ENCODE results near the gene LTN1. TPM values are rescaled to one million over a fixed set of nuclear protein-coding genes. Genes with fewer than 3 reads are reported as not detected.
"Not testable (repeated sequence)": the region's sequence is repeated elsewhere in the genome, so short reads cannot be mapped to it uniquely, and the experiment has no call there.

LTN1 gene
- total and polyA plus RNA-seq, 4 donors: 17.0 to 59.8 (median 26.8) TPM

DNA sequence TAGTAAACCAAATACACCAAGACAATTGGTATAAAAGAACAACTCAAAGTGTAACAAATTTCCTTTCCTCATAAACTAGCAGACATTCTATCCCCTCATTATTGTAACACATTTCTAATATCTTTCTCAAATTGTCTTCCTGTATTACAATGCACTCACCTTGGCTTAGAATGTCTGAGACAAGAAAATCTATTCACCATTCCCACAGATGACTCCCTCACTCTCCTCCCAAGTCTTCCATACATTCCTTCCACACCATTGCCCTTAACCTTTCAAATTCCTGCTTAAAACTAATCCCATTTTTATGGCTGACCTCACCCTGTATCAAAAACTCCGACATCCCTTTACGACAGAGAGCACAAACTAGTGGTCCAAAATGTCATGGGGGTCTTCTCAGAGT is 56.0 kb downstream of the LTN1 start:
- Histone ChIP-seq H3K36me3 (ENCODE audit: control insufficient read depth, insufficient read depth, low read length) (peaks cover 15% of the 10 kb centered on the region), H3K27ac (ENCODE audit: low read depth, low read length) (no peak overlapping the region), H3K27me3 (ENCODE audit: control insufficient read depth, insufficient read depth, low read length) (no peaks in the 10 kb centered on the region), H3K4me1 (ENCODE audit: control insufficient read depth, insufficient read depth, low read length) (no peaks in the 10 kb centered on the region), H3K4me3 (ENCODE audit: low read depth, low read length) (no peak overlapping the region), H3K9me3 (ENCODE audit: control insufficient read depth, insufficient read depth, low read length) (no peaks in the 10 kb centered on the region)
- no peak for DNase-seq (ENCODE audit: low read depth in 4 of 6, low spot score in 6 of 6)
- no CpG with 5 or more reads among the region's 2 CpGs for WGBS (ENCODE audit: insufficient coverage)

DNA sequence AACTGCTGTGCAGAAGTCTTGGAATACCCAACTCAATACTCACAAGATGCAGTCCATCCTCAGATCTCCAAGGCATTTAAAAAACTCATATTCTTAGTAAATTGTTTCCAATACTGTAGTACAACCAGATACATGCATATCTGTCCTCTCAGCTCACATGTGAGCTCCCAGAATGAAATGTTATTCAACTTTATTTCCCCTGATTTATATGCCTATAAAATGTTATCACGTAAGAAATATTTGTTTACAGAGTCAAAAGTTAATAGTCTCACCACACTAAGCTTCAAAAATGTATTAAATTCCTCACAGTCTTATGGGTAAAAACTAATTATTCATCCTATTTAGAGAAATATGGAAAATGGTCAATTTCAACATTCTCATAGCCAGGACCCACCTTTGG is 56.6 kb downstream of the LTN1 start:
- DNase-seq (ENCODE audit: low read depth in 4 of 6, low spot score in 6 of 6): no peak
- H3K36me3 ChIP-seq (ENCODE audit: control insufficient read depth, insufficient read depth, low read length): peaks cover 15% of the 10 kb centered on the region
- WGBS (ENCODE audit: insufficient coverage): no CpG with 5 or more reads among the region's 1 CpG
- no peak overlapping the region for H3K4me3 ChIP-seq (ENCODE audit: low read depth, low read length)
- H3K27ac ChIP-seq (ENCODE audit: low read depth, low read length): no peak overlapping the region
- H3K4me1 ChIP-seq (ENCODE audit: control insufficient read depth, insufficient read depth, low read length): no peaks in the 10 kb centered on the region
- no peaks in the 10 kb centered on the region for H3K9me3 ChIP-seq (ENCODE audit: control insufficient read depth, insufficient read depth, low read length)
- no peaks in the 10 kb centered on the region for H3K27me3 ChIP-seq (ENCODE audit: control insufficient read depth, insufficient read depth, low read length)

GRCh38 chr21:28932717-28933116 is 60.0 kb downstream of the LTN1 start:
- peaks cover 12% of the 10 kb centered on the region for H3K36me3 ChIP-seq (ENCODE audit: control insufficient read depth, insufficient read depth, low read length)
- DNase-seq (ENCODE audit: low read depth in 4 of 6, low spot score in 6 of 6): no peak
- no peak overlapping the region for H3K4me3 ChIP-seq (ENCODE audit: low read depth, low read length)
- H3K27me3 ChIP-seq (ENCODE audit: control insufficient read depth, insufficient read depth, low read length): no peaks in the 10 kb centered on the region
- H3K9me3 ChIP-seq (ENCODE audit: control insufficient read depth, insufficient read depth, low read length): no peaks in the 10 kb centered on the region
- H3K4me1 ChIP-seq (ENCODE audit: control insufficient read depth, insufficient read depth, low read length): no peaks in the 10 kb centered on the region
- no CpG with 5 or more reads among the region's 2 CpGs for WGBS (ENCODE audit: insufficient coverage)
- no peak overlapping the region for H3K27ac ChIP-seq (ENCODE audit: low read depth, low read length)

DNA sequence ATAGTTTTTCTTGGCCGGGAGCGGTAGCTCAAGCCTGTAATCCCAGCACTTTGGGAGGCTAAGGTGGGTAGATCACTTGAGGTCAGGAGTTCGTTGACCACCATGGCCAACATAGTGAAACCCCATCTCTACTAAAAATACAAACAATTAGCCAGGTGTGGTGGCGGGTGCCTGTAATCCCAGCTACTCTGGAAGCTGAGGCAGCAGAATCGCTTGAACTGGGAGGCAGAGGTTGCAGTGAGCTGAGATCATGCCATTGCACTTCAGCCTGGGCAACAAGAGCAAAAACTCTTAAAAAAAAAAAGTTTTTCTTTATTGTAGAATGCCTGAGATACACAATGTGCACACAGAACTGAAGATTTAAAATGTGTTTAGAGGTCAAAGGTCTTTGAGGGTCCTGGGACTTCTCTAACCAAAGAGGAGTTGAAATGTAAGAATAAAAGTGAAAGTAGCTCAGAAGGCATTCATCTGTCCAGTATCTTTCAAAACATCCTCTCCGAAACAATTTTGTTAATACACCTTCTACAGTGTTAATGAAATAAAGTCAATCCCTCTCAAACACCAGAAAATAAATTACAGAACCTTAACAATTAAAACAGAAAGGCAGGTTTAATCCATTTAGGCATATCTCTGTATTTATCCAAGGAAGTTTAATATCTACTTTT is 60.8 kb downstream of the LTN1 start:
- not testable (repeated sequence) for H3K27ac ChIP-seq (ENCODE audit: low read depth, low read length); DNase-seq (ENCODE audit: low read depth in 4 of 6, low spot score in 6 of 6); H3K9me3 ChIP-seq (ENCODE audit: control insufficient read depth, insufficient read depth, low read length); H3K27me3 ChIP-seq (ENCODE audit: control insufficient read depth, insufficient read depth, low read length); H3K4me3 ChIP-seq (ENCODE audit: low read depth, low read length); H3K4me1 ChIP-seq (ENCODE audit: control insufficient read depth, insufficient read depth, low read length)
- whole genome bisulfite sequencing (ENCODE audit: insufficient coverage): 100% methylated on average over 1 of the region's 6 CpGs
- H3K36me3 ChIP-seq (ENCODE audit: control insufficient read depth, insufficient read depth, low read length): peaks cover 12% of the 10 kb centered on the region

DNA sequence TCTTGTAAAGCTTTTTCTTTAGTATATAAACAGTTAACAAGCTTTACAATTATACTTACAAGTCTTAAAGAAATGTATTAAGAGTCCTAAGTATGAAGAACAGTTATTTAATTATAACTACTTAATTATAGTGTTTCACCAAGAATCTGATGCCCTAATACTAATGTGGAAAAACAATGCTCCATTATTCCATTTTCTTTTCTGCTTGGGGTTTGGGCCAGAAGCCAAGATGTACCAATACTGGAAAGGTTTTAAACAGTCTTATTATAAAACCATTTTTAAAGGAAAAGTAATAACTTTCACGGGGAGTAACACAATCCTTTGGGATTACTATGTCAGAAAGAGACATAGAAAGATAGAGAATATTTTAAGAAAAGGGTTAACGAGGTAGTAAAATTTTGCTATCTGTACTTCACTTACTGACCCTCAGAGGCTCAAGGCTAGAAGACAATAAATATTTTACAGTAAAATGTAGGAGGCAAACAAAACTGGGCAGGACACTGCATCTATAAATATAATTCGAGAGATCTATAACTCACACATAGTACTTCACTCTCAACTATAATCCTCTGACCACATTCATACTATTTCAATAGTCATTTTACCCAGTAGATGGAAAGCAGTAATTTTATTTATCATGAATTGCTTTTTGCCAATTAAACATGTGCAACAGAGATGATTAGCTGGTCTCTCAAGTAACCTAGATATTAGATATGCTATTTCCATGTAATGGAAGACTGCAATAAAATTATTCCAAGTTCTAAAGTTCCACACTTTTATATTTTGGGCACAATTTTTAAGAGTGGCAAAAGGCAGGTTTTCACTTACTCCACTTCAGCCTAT is 63.9 kb downstream of the LTN1 start:
- Histone ChIP-seq H3K27me3 (ENCODE audit: control insufficient read depth, insufficient read depth, low read length) (no peaks in the 10 kb centered on the region), H3K4me3 (ENCODE audit: low read depth, low read length) (no peak overlapping the region), H3K36me3 (ENCODE audit: control insufficient read depth, insufficient read depth, low read length) (peaks cover 2% of the 10 kb centered on the region), H3K9me3 (ENCODE audit: control insufficient read depth, insufficient read depth, low read length) (no peaks in the 10 kb centered on the region), H3K4me1 (ENCODE audit: control insufficient read depth, insufficient read depth, low read length) (no peaks in the 10 kb centered on the region), H3K27ac (ENCODE audit: low read depth, low read length) (no peak overlapping the region)
- no peak for DNase-seq (ENCODE audit: low read depth in 4 of 6, low spot score in 6 of 6)
- no CpG with 5 or more reads among the region's 3 CpGs for WGBS (ENCODE audit: insufficient coverage)

DNA sequence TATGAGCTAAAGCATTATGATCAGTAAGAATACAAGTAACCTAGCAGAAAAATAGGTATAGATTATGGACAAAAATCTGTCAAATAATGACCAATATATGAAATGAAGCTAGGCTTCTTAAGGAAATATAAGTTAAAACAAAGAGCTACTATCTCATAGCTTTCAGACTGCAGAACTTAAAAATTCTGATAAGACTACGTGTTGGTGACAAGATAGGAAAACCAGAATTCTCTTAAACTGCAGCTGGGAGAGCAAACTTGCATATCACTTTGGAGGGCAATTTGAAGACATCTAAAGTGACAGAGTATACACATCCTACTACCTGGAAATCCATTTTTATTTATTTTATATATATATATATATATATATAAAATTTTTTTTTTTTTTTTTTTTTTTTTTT is 65.5 kb downstream of the LTN1 start:
- WGBS (ENCODE audit: insufficient coverage): no CpG with 5 or more reads among the region's 1 CpG
- DNase-seq (ENCODE audit: low read depth in 4 of 6, low spot score in 6 of 6): no peak
- Histone ChIP-seq H3K4me3 (ENCODE audit: low read depth, low read length) (no peak overlapping the region), H3K27me3 (ENCODE audit: control insufficient read depth, insufficient read depth, low read length) (no peaks in the 10 kb centered on the region), H3K9me3 (ENCODE audit: control insufficient read depth, insufficient read depth, low read length) (no peaks in the 10 kb centered on the region), H3K27ac (ENCODE audit: low read depth, low read length) (no peak overlapping the region), H3K4me1 (ENCODE audit: control insufficient read depth, insufficient read depth, low read length) (no peaks in the 10 kb centered on the region), H3K36me3 (ENCODE audit: control insufficient read depth, insufficient read depth, low read length) (no peaks in the 10 kb centered on the region)

- Histone ChIP-seq H3K4me3 (ENCODE audit: low read depth, low read length) (no peak overlapping the region), H3K27ac (ENCODE audit: low read depth, low read length) (no peak overlapping the region), H3K36me3 (ENCODE audit: control insufficient read depth, insufficient read depth, low read length) (no peaks in the 10 kb centered on the region), H3K4me1 (ENCODE audit: control insufficient read depth, insufficient read depth, low read length) (no peaks in the 10 kb centered on the region), H3K9me3 (ENCODE audit: control insufficient read depth, insufficient read depth, low read length) (no peaks in the 10 kb centered on the region), H3K27me3 (ENCODE audit: control insufficient read depth, insufficient read depth, low read length) (no peaks in the 10 kb centered on the region)
- DNase-seq (ENCODE audit: low read depth in 4 of 6, low spot score in 6 of 6): no peak
Measured at GRCh38 chr21:28923439-28923975, 69.2 kb downstream of the LTN1 start.

DNA sequence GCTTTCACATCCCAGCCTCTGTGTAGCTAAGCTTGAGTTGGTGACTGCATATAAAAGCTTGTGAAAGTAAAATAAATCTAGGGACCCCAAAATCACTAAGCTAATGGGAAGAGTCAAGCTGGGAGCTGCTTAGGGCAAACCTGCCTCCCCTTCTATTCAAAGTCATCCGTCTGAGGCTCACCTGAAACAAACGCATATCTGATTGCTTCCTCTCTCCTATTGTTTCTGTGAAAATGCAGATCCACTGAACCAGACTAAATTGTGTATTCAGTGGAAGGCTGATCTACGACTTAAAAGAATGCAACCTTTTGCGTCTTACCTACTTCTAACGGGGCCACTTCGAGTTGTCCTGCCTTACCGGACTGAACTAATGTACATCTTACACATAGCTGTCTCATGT is 70.3 kb downstream of the LTN1 start:
- H3K27me3 ChIP-seq (ENCODE audit: control insufficient read depth, insufficient read depth, low read length): no peaks in the 10 kb centered on the region
- DNase-seq (ENCODE audit: low read depth in 4 of 6, low spot score in 6 of 6): no peak
- no peaks in the 10 kb centered on the region for H3K9me3 ChIP-seq (ENCODE audit: control insufficient read depth, insufficient read depth, low read length)
- H3K4me1 ChIP-seq (ENCODE audit: control insufficient read depth, insufficient read depth, low read length): no peaks in the 10 kb centered on the region
- H3K4me3 ChIP-seq (ENCODE audit: low read depth, low read length): no peak overlapping the region
- H3K27ac ChIP-seq (ENCODE audit: low read depth, low read length): no peak overlapping the region
- H3K36me3 ChIP-seq (ENCODE audit: control insufficient read depth, insufficient read depth, low read length): no peaks in the 10 kb centered on the region
- 50% methylated on average over 6 of the region's 7 CpGs for WGBS (ENCODE audit: insufficient coverage)

- no peak overlapping the region for H3K4me3 ChIP-seq (ENCODE audit: low read depth, low read length)
- no peaks in the 10 kb centered on the region for H3K9me3 ChIP-seq (ENCODE audit: control insufficient read depth, insufficient read depth, low read length)
- H3K4me1 ChIP-seq (ENCODE audit: control insufficient read depth, insufficient read depth, low read length): no peaks in the 10 kb centered on the region
- no peaks in the 10 kb centered on the region for H3K27me3 ChIP-seq (ENCODE audit: control insufficient read depth, insufficient read depth, low read length)
- H3K36me3 ChIP-seq (ENCODE audit: control insufficient read depth, insufficient read depth, low read length): no peaks in the 10 kb centered on the region
- no peak overlapping the region for H3K27ac ChIP-seq (ENCODE audit: low read depth, low read length)
- DNase-seq (ENCODE audit: low read depth in 4 of 6, low spot score in 6 of 6): no peak
- WGBS (ENCODE audit: insufficient coverage): no CpG with 5 or more reads among the region's 4 CpGs
Measured at GRCh38 chr21:28916150-28916893, 76.4 kb downstream of the LTN1 start.

Measured in spinal cord (tissue), 10 donors.